ENCODE measurements around the gene PEPD.

DNA sequence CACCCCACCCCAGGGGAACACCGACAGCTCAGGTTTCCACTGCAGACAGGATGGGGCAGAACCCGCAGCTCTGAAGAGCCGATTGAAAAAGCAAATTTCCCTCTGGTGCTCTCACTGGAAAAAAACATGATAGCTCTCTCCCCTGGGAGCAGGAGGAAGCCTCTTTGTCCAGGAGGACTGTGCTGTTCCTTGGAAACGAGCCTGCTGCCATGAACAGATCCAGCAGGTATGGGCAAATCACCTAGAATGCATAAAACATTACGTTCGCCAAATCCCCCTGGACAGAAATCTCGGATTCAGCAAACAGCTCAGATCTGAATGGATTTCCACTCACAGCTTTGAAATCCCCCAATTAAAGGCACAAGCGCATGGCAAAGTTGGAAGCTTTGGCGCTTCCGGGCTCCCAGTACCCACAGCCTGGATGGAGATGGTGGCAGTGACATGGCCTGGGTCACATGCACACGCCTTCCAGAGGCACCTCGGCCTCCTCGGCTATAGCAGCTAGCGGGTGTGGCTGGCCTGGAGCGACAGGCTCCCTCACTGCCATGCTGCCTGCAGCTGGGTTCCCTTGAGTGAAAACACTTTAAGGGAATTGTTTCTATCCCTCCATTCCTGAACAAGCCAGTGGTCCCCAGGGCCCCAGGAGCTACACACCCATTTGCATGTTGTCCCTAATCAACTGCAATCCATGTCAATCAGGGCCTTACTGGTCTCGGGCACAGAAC, 89.0 kb downstream of the PEPD start:
- TF ChIP-seq, protein P1, sequence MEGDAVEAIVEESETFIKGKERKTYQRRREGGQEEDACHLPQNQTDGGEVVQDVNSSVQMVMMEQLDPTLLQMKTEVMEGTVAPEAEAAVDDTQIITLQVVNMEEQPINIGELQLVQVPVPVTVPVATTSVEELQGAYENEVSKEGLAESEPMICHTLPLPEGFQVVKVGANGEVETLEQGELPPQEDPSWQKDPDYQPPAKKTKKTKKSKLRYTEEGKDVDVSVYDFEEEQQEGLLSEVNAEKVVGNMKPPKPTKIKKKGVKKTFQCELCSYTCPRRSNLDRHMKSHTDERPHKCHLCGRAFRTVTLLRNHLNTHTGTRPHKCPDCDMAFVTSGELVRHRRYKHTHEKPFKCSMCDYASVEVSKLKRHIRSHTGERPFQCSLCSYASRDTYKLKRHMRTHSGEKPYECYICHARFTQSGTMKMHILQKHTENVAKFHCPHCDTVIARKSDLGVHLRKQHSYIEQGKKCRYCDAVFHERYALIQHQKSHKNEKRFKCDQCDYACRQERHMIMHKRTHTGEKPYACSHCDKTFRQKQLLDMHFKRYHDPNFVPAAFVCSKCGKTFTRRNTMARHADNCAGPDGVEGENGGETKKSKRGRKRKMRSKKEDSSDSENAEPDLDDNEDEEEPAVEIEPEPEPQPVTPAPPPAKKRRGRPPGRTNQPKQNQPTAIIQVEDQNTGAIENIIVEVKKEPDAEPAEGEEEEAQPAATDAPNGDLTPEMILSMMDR (conservative IDR thresholded peaks at IDR 0.05; ENCODE audit: low read length): no peak
- TF ChIP-seq EZH2phosphoT487 (IDR thresholded peaks at IDR 0.05; ENCODE audit: borderline replicate concordance): no peak
